C4-2B (cell line): ENCODE results near the gene PRKCE.

Experiments
- CTCF ChIP-seq: fragments of 450-650 bp; conservative IDR thresholded peaks from 2 replicates; pipeline ENCODE4 v1.5.1; 2017; ENCODE audit warnings: mild to moderate bottlenecking
- ZFX ChIP-seq: fragments of 450-650 bp; IDR thresholded peaks from 2 replicates; pipeline ENCODE4 v1.6.1; 2017

- TF ChIP-seq CTCF (no peak), ZFX (no peak)
These were observed 530.5 kb downstream of the PRKCE start for GRCh38 chr2:46181789-46182530.
